Prostate gland (tissue), 2 donors: ENCODE data around the gene GLUD2.

Experiments used
- POLR2AphosphoS5 ChIP-seq: sonication (generic); formaldehyde crosslinking; IDR thresholded peaks from one replicate; pipeline ENCODE4 v1.6.1; 2017; ENCODE audit warnings: antibody characterized with exemption
- TF ChIP-seq, protein P1 (sequence below), 4 experiments: fragments of 200-600 bp in 2 of 4; fragments of 450-650 bp in 2 of 4; sonication (generic) in 2 of 4; IDR thresholded peaks; 1 replicate in 3 of 4; 2 replicates in 1 of 4; pipeline ENCODE4 v1.5.1; 2016 to 2019; ENCODE audit warnings: antibody characterized with exemption in 4 of 4, mild to moderate bottlenecking in 2 of 4, moderate library complexity in 2 of 4

DNA sequence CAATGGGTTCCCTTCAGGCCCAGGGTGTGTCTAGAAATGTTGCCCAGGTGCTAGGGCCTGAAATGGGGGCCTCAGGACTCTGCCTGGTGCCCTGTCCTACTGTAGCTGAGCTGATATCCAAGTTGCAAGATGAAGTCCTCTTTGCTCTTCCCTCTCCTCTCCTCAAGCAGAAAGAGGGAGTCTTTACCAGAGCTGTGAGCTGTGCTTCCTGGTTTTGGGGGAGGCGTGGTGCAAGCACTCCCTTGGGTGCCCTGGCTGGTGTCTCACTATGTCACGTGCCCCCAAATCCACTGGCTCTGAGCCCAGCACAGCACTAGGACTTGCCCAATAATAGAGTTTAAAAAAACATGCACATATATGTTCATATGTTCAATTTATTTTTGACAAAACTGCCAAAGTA lies 32.6 kb upstream of the GLUD2 start:
- no peak for TF ChIP-seq POLR2AphosphoS5
- TF ChIP-seq, protein P1, sequence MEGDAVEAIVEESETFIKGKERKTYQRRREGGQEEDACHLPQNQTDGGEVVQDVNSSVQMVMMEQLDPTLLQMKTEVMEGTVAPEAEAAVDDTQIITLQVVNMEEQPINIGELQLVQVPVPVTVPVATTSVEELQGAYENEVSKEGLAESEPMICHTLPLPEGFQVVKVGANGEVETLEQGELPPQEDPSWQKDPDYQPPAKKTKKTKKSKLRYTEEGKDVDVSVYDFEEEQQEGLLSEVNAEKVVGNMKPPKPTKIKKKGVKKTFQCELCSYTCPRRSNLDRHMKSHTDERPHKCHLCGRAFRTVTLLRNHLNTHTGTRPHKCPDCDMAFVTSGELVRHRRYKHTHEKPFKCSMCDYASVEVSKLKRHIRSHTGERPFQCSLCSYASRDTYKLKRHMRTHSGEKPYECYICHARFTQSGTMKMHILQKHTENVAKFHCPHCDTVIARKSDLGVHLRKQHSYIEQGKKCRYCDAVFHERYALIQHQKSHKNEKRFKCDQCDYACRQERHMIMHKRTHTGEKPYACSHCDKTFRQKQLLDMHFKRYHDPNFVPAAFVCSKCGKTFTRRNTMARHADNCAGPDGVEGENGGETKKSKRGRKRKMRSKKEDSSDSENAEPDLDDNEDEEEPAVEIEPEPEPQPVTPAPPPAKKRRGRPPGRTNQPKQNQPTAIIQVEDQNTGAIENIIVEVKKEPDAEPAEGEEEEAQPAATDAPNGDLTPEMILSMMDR (IDR thresholded peaks at IDR 0.05) = no peak
